ENCODE data around the gene BOLA1. TPM values are rescaled to one million over a fixed set of nuclear protein-coding genes. Genes with fewer than 3 reads are reported as not detected.
A peak's percentile ranks its signal among the peaks of the same experiment; 100 is the strongest.

The BOLA1 gene
- total RNA-seq, 6 experiments from 2014 or later = 5.3 to 8.9 (median 6.7) TPM

- Mint-ChIP-seq H3K4me1 (ENCODE audit: low read depth) (peaks cover 25% of the 10 kb centered on the region), H3K27me3 (ENCODE audit: insufficient read depth) (peaks cover 1% of the 10 kb centered on the region; the same call in 1 of the 2 replicates)
These were observed 16.2 kb downstream of the BOLA1 start for GRCh38 chr1:149915429-149916192.

DNA sequence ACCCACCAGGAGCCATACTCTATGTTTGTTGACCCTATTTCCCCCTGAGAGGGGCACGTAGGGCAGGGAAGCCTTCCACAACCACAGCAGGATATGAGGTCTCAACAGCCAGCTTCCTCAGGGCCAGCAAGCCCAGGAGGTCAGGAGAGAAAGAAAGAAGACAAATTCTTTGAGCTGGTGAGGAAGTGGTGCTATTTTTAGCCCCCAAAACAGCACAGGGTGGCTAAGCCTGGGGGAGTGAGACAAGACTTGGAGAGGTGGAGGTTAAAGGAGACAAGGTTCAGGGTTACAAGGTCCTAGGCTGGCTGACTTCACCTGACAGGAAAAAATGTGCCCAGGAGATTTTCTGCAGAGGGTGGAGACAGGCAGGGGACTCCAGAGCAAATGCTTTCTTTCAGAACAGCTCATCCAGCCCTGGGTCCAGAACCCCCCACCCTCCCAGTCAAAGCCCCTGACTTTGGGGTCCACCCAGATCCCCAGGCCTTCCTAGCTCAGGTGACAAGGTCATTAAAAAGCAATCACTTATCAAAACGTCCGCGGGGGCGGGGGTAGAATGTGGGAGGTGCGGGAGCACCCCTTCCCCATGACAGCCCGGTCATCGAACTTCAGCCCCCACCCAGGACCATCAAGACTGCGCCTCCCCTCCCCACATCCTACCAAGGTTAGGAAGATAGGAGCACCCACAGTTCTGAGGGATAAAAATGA lies 17.0 kb downstream of the BOLA1 start:
- TF ChIP-seq, protein P1, sequence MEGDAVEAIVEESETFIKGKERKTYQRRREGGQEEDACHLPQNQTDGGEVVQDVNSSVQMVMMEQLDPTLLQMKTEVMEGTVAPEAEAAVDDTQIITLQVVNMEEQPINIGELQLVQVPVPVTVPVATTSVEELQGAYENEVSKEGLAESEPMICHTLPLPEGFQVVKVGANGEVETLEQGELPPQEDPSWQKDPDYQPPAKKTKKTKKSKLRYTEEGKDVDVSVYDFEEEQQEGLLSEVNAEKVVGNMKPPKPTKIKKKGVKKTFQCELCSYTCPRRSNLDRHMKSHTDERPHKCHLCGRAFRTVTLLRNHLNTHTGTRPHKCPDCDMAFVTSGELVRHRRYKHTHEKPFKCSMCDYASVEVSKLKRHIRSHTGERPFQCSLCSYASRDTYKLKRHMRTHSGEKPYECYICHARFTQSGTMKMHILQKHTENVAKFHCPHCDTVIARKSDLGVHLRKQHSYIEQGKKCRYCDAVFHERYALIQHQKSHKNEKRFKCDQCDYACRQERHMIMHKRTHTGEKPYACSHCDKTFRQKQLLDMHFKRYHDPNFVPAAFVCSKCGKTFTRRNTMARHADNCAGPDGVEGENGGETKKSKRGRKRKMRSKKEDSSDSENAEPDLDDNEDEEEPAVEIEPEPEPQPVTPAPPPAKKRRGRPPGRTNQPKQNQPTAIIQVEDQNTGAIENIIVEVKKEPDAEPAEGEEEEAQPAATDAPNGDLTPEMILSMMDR (IDR thresholded peaks at IDR 0.05) = no peak
- H3K4me3 Mint-ChIP-seq = peak overlapping the region; percentile 91
- H3K9me3 Mint-ChIP-seq = no peaks in the 10 kb centered on the region
- peak overlapping the region; percentile 41 for H3K27ac Mint-ChIP-seq
- DNase-seq = no peak
- peaks cover 16% of the 10 kb centered on the region for H3K36me3 Mint-ChIP-seq (ENCODE audit: low read depth)
- H3K27me3 Mint-ChIP-seq (ENCODE audit: insufficient read depth) = peaks cover 1% of the 10 kb centered on the region; the same call in 1 of the 2 replicates
- H3K4me1 Mint-ChIP-seq (ENCODE audit: low read depth) = peaks cover 25% of the 10 kb centered on the region

More at GRCh38 chr1:149915429-149916192, 16.2 kb downstream of the BOLA1 start:
- DNase-seq = no peak
- H3K4me3 Mint-ChIP-seq = peak overlapping the region; percentile 91; the same call in 1 of the 2 replicates
- peak overlapping the region; percentile 41 for H3K27ac Mint-ChIP-seq
- TF ChIP-seq, protein P1 (IDR thresholded peaks at IDR 0.05) = no peak
- H3K9me3 Mint-ChIP-seq = no peaks in the 10 kb centered on the region
- H3K36me3 Mint-ChIP-seq (ENCODE audit: low read depth) = peaks cover 21% of the 10 kb centered on the region

- peaks cover 11% of the 10 kb centered on the region; the same call in 1 of the 2 replicates for H3K36me3 Mint-ChIP-seq (ENCODE audit: low read depth)
- H3K4me3 Mint-ChIP-seq = peak overlapping the region; percentile 91
- H3K4me1 Mint-ChIP-seq (ENCODE audit: low read depth) = peaks cover 25% of the 10 kb centered on the region
- no peaks in the 10 kb centered on the region for H3K9me3 Mint-ChIP-seq
- no peak for DNase-seq
- TF ChIP-seq, protein P1 (IDR thresholded peaks at IDR 0.05) = no peak
- H3K27ac Mint-ChIP-seq = peak overlapping the region; percentile 7; the same call in 1 of the 2 replicates
- peaks cover 1% of the 10 kb centered on the region; the same call in 1 of the 2 replicates for H3K27me3 Mint-ChIP-seq (ENCODE audit: insufficient read depth)
These were observed 17.5 kb downstream of the BOLA1 start for GRCh38 chr1:149916898-149917252.

- peak within 1 kb of the TSS; percentile 71 for H3K27ac Mint-ChIP-seq
These were observed 18.3 kb downstream of the BOLA1 start, which contains the start of gene SV2A for GRCh38 chr1:149917571-149918144. SV2A (minus strand) TSS chr1:149917844; CDS start chr1:149913840, 4,004 bp downstream.

DNA sequence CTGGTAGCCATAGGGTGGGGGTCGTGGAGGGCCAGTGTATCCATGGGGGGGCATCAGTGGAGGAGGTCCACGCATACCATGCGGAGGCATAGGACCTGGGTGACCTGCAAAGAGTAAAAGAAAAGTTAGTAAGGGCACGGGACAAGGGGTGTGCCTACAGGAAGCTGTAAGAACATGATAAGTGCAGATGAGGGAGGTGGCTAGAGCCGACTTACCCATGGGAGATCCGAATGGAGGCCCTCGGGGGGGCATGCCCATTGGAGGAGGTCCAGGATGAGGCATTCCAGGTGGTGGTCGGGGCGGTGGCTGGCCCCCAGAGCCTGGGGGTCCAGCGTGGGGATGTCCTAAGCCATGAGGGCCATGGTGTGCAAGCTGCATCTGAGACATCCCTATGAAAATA lies 24.3 kb downstream of the BOLA1 start:
- no peaks in the 10 kb centered on the region; the same call in none of the 2 replicates for H3K27me3 Mint-ChIP-seq (ENCODE audit: insufficient read depth)
- no peaks in the 10 kb centered on the region for H3K9me3 Mint-ChIP-seq
- peaks cover 45% of the 10 kb centered on the region for H3K36me3 Mint-ChIP-seq (ENCODE audit: low read depth)
- DNase-seq = no peak
- TF ChIP-seq, protein P1 (IDR thresholded peaks at IDR 0.05) = no peak
- H3K27ac Mint-ChIP-seq = no peak overlapping the region
- no peak overlapping the region for H3K4me3 Mint-ChIP-seq
- H3K4me1 Mint-ChIP-seq (ENCODE audit: low read depth) = peaks cover 33% of the 10 kb centered on the region

More at GRCh38 chr1:149917571-149918144, 18.3 kb downstream of the BOLA1 start, which contains the start of gene SV2A:
- Mint-ChIP-seq H3K36me3 (ENCODE audit: low read depth) (peaks cover 10% of the 10 kb centered on the region; the same call in 1 of the 2 replicates), H3K9me3 (no peaks in the 10 kb centered on the region), H3K4me1 (ENCODE audit: low read depth) (peaks cover 25% of the 10 kb centered on the region), H3K27me3 (ENCODE audit: insufficient read depth) (peaks cover 1% of the 10 kb centered on the region; the same call in 1 of the 2 replicates), H3K4me3 (peak within 1 kb of the TSS; percentile 91)
- DNase-seq = peak; percentile 19
- TF ChIP-seq, protein P1 (IDR thresholded peaks at IDR 0.05) = no peak

Data from HFFc6 (cell line).